Cerebellar cortex (tissue), 1 donor: Measurements from ENCODE around the gene DMRTC2.

ENCODE experiments used
- DNase-seq: peaks from one replicate; pipeline ENCODE4 v3.0.0-alpha.2; 2015; ENCODE audit warnings: low spot score

The DMRTC2 gene

GRCh38 chr19:41847351-41848105, 2.7 kb downstream of the DMRTC2 start:
- no peak for DNase-seq

- no peak for DNase-seq
Measured at GRCh38 chr19:41848666-41849065, 3.8 kb downstream of the DMRTC2 start.

GRCh38 chr19:41849067-41849466, 4.2 kb downstream of the DMRTC2 start:
- no peak for DNase-seq

DNA sequence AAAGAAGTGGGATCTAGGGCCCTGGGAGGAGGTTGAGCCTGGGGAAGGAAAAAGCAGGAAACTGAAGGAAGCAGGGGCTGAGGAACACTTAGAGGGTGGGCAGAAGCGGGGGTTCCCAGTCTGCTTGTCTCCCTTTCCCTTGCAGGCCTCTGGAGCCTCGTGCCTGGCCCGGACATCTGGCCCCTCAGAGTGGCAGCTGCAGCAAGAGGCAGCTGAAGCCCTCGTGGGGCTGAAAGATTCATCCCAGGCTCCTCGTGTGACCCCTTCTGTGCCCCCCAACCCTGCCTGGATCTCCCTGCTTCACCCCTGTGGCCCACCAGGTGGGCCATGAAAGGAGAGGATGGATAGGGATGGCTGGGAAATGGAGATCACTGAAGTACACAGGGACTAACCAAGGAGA, 5.5 kb downstream of the DMRTC2 start:
- no peak for DNase-seq

- no peak for DNase-seq
Measured at GRCh38 chr19:41851456-41851855, 6.6 kb downstream of the DMRTC2 start.

GRCh38 chr19:41853344-41853743, 8.5 kb downstream of the DMRTC2 start:
- no peak for DNase-seq

DNA sequence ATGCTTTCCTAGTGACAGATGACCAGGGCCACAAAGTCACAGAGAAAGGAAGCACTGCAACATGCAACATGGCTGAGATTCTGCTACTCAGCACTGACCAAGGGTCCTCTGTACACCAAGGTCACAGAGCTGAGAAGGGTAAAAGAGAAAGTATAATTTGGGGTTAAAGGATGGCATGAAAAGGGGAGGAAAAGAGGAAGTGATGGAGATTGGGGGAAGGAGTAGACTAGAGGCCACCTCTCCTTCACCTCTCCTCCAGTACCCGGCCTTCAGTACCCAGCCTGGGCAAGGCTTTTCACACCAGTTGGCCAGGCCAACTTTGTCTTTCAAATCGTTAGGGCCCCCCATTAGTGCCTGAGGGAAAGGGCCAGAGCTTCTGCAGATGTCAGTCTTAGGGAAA, 8.9 kb downstream of the DMRTC2 start:
- DNase-seq: no peak

GRCh38 chr19:41859213-41859617, 14.4 kb downstream of the DMRTC2 start:
- DNase-seq: no peak

- peak; percentile 100 for DNase-seq
Measured at GRCh38 chr19:41859618-41860418, 15.0 kb downstream of the DMRTC2 start, which contains the start of gene RPS19. Gene RPS19 (plus strand): TSS chr19:41860255. CDS start chr19:41860775, 520 bp downstream.

- DNase-seq: no peak
Measured at GRCh38 chr19:41860419-41861115, 15.7 kb downstream of the DMRTC2 start.

- no peak for DNase-seq
Measured at GRCh38 chr19:41861116-41861768, 16.4 kb downstream of the DMRTC2 start.

- DNase-seq: no peak
Measured at GRCh38 chr19:41861846-41862245, 17.0 kb downstream of the DMRTC2 start.

DNA sequence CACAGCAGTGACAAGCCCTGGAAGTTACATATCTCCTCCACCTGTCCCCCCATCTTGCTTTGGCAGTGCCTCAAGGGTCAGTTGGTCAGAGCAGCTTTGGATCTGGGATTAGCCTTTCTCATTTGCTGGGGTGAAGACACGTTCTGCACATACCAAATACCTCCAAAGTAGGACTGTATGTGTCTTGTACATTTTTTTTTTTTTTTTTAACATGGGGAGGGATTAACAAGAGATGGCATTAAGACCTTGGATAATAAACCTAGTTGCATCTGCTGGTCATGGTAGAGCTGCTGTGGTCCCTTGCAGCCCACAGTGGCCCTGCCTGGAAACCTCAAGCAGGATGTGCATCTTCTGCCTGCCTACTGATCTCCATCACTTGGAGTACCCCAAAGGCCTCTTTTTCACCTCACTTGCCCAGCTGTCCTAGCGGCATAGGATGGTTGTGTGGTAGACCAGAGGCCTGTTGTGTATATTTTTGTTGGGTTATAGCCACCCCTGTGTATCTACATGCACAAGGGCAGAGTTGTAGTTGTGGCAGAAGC, 17.7 kb downstream of the DMRTC2 start:
- DNase-seq: no peak

GRCh38 chr19:41863209-41863931, 18.5 kb downstream of the DMRTC2 start:
- no peak for DNase-seq

GRCh38 chr19:41864374-41864773, 19.5 kb downstream of the DMRTC2 start:
- no peak for DNase-seq

GRCh38 chr19:41866284-41866683, 21.4 kb downstream of the DMRTC2 start:
- no peak for DNase-seq

DNA sequence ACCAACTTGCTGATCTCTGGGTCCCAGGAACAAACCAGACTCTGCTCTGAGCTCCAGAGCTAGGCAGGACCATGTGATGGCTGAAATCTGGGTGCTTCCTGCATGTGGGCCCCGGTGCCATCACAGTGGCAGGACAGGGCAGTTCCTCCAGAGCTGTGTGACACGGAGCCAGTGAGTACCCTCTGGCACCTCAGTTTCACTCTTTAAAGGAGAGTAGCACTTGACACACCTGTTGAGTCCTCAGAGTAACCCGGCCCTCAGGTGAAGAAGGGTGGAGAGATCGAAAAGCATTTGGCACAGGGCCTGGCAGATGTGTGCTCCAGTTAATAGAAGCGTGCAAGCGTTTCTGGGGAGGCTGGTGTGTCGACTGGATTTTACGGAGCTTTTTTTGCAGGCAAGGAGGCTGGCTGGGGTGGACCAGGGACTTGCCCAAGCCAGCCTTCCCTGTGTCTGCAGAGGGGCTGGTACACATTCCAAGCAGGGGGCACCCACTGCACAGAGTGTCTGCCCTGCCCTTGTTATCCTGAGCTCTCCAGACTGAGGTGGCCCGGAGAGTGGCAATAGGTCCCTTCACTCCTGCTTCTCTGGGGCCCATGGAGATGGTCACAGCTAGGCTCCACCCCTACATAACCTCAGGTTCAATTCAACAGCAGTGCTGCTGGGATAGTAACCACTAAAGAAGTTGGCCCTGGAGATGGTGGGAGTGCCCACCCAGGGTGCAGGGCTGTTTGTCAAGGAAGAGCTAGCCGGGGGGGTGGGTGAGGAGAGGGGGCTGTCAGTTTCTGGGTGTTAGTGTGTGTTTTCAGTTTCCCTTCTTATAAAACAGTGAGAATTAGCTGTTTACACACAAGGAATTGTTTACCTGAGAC, 23.5 kb downstream of the DMRTC2 start:
- DNase-seq: peak; percentile 33

GRCh38 chr19:41868989-41869300, 24.1 kb downstream of the DMRTC2 start:
- peak; percentile 34 for DNase-seq

DNA sequence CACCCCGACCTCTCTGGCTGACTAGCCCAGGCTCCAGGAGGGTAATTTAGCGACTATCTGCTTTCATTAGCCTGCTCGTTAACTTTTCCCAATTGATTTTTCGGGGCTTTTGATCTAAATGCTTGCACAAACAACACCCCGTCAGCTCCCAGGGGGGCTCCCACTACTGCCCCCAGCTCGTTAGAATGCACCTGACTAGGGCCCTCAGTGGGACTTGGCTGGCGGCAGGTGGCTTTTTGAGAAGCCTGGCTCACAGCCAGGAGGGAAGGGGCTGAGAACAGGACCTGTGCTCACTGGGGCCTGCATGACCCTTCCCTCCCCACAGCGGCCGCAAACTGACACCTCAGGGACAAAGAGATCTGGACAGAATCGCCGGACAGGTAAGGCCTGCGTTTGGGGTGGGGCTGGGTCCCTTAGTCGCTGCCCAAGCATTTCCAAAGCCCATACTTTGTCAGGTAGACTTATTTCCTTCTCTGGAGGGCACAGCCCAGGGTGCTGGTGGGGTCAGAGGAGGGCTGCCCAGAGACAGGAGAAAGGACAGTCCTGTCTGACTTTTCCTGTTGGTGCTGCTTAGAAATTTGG, 24.6 kb downstream of the DMRTC2 start:
- peak; percentile 25 for DNase-seq

GRCh38 chr19:41870401-41870873, 25.6 kb downstream of the DMRTC2 start:
- DNase-seq: peak; percentile 82
